Osteoblast (primary cell): ENCODE data around the gene S100A10. TPM values are rescaled to one million over a fixed set of nuclear protein-coding genes. Genes with fewer than 3 reads are reported as not detected.

Experiments
- DNase-seq: peaks from one replicate; pipeline ENCODE4 v3.0.0; 2011; ENCODE audit warnings: low spot score, mixed read lengths; ENCODE audit not compliant: insufficient read length; ENCODE audit errors: missing footprints
- H2AFZ ChIP-seq: 2 replicates; pipeline ENCODE4 v1.6.0; 2011; ENCODE audit warnings: mild to moderate bottlenecking, low read length
- H3K27ac ChIP-seq: 2 replicates; pipeline ENCODE4 v1.5.1; 2011; ENCODE audit warnings: mild to moderate bottlenecking, low read depth, low read length, moderate library complexity
- H3K27me3 ChIP-seq: 2 replicates; pipeline ENCODE4 v1.6.0; 2012; ENCODE audit warnings: mild to moderate bottlenecking, control low read depth, inconsistent platforms, low read length, moderate library complexity; ENCODE audit not compliant: insufficient read depth
- H3K36me3 ChIP-seq: 2 replicates; pipeline ENCODE4 v1.5.1; 2011; ENCODE audit warnings: mild to moderate bottlenecking, low read length, control low read depth, moderate library complexity; ENCODE audit not compliant: insufficient read depth
- H3K4me1 ChIP-seq: 2 replicates; pipeline ENCODE4 v1.5.1; 2011; ENCODE audit warnings: mild to moderate bottlenecking, low read length, control low read depth, moderate library complexity; ENCODE audit not compliant: insufficient read depth
- H3K4me2 ChIP-seq: 2 replicates; pipeline ENCODE4 v1.6.0; 2011; ENCODE audit warnings: mild to moderate bottlenecking, low read length; ENCODE audit not compliant: insufficient read depth
- H3K4me3 ChIP-seq: fragments of 200-600 bp; sonication (generic); 3 replicates; pipeline ENCODE4 v1.5.1; 2012; ENCODE audit warnings: mild to moderate bottlenecking, low read length, inconsistent platforms; ENCODE audit not compliant: insufficient read depth
- H3K79me2 ChIP-seq: 2 replicates; pipeline ENCODE4 v1.6.0; 2012; ENCODE audit warnings: mild to moderate bottlenecking, low read length, control low read depth, inconsistent platforms; ENCODE audit not compliant: insufficient read depth
- H3K9me3 ChIP-seq: 2 replicates; pipeline ENCODE4 v1.5.1; 2011; ENCODE audit warnings: low read depth, low read length, control low read depth
- H4K20me1 ChIP-seq: 2 replicates; pipeline ENCODE4 v1.6.0; 2012; ENCODE audit warnings: mild to moderate bottlenecking, low read length, control low read depth; ENCODE audit not compliant: insufficient read depth
- total RNA-seq: library from RNA; depleted of rRNA; stranded (reverse); fragments of >200 nt; gene quantifications from 2 replicates; pipeline ENCODE4 v1.2.3, GENCODE V29; 2012
- TF ChIP-seq, protein P1 (sequence below): IDR thresholded peaks from 2 replicates; pipeline ENCODE4 v1.5.1; 2011; ENCODE audit warnings: mild to moderate bottlenecking, low read depth, low read length, moderate library complexity; ENCODE audit errors: extremely low read depth

Gene S100A10
- total RNA-seq, 1 donor, result 116 TPM

DNA sequence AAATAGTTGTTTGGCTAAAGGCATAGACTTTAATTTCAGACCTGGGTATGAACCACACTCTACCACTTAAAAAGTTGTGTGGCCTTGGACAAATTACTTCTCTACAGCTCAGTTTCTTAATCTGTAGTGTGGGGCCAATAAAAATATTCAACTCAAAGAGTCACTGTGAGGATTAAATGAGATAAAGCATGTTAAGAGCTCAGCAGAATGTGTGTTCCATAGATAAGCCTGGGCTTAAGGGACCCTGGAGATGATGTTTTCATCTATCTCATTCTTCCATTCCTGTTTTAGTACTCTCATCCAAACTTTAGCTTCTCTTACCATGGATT, 17.7 kb downstream of the S100A10 start:
- Histone ChIP-seq H3K9me3 (no peaks in the 10 kb centered on the region), H2AFZ (no peak overlapping the region), H3K27ac (no peak overlapping the region), H3K36me3 (no peaks in the 10 kb centered on the region), H3K4me3 (no peak overlapping the region), H3K79me2 (no peaks in the 10 kb centered on the region), H3K4me1 (peaks cover 35% of the 10 kb centered on the region), H4K20me1 (no peaks in the 10 kb centered on the region), H3K4me2 (no peak overlapping the region), H3K27me3 (no peaks in the 10 kb centered on the region)
- no peak for DNase-seq
- TF ChIP-seq, protein P1, sequence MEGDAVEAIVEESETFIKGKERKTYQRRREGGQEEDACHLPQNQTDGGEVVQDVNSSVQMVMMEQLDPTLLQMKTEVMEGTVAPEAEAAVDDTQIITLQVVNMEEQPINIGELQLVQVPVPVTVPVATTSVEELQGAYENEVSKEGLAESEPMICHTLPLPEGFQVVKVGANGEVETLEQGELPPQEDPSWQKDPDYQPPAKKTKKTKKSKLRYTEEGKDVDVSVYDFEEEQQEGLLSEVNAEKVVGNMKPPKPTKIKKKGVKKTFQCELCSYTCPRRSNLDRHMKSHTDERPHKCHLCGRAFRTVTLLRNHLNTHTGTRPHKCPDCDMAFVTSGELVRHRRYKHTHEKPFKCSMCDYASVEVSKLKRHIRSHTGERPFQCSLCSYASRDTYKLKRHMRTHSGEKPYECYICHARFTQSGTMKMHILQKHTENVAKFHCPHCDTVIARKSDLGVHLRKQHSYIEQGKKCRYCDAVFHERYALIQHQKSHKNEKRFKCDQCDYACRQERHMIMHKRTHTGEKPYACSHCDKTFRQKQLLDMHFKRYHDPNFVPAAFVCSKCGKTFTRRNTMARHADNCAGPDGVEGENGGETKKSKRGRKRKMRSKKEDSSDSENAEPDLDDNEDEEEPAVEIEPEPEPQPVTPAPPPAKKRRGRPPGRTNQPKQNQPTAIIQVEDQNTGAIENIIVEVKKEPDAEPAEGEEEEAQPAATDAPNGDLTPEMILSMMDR, result no peak

DNA sequence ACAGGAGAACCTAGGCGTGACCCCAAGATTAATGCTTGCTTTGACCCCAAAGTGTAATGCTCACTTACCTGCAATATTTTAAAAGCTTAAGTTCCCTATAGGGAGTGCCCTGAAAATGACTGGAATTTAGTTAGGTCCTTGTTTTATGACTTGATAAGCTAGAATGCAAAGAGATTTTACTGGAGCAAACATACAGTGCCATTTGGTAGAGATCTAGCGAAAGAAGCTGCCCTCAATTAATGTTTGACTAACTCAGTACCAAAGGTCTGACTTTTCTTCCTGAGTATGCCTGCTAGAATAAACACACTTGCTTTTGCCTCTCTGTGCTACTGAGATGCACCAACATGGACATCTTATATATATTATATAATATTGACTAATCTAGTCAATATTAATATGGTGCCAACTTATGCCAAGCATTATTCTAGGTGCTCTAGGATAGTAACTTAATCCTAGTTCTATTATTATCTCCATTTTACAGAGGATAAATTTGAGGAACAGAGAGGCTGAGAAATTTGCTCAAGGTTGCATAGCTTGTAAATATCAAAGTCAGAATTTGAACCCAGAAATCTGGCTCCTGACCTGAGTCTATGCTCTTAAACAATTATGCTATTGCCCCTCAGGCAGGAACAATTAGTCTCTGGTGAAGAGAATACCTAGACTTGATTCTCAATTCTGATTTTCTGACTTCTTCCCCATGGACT, 18.2 kb downstream of the S100A10 start:
- H3K4me2 ChIP-seq, result no peak overlapping the region
- no peak overlapping the region for H2AFZ ChIP-seq
- no peaks in the 10 kb centered on the region for H3K27me3 ChIP-seq
- no peak overlapping the region for H3K4me3 ChIP-seq
- DNase-seq, result no peak
- TF ChIP-seq, protein P1, result no peak
- H3K27ac ChIP-seq, result no peak overlapping the region
- no peaks in the 10 kb centered on the region for H4K20me1 ChIP-seq
- peaks cover 34% of the 10 kb centered on the region for H3K4me1 ChIP-seq
- H3K9me3 ChIP-seq, result no peaks in the 10 kb centered on the region
- no peaks in the 10 kb centered on the region for H3K79me2 ChIP-seq
- no peaks in the 10 kb centered on the region for H3K36me3 ChIP-seq

DNA sequence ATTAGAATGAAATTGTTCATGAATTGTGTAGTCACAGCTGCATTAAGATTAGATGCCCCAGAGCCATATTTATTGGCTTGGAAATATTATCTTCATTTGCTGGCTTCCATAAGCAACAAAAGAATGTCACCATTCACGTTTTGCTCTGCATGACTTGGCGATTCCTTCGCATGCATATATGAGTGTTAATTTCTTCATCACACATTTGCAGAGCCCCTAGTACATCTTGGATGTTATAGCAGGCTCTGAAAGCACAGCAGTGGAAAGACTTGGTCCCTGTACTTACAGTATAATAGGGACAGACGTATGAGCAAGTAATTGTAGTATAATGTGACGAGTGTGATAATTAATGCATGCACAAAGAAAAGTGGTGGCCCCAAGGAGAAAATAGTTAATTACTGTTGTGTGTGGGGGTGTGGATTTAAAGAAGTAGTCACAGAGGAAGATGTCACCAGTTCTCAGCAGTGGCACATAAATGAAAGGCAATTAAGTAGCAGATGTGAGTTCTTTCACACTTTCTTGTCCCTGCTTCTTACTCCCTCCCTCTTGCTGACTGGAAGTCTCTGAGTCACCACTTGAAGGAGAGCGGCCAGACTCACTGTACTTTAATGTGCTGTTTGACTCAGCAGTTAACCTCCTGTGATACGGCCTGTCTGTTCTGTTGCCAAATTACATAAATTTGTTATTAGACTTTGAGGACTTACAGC, 21.0 kb downstream of the S100A10 start:
- Histone ChIP-seq H3K36me3 (no peaks in the 10 kb centered on the region), H2AFZ (no peak overlapping the region), H4K20me1 (no peaks in the 10 kb centered on the region), H3K27ac (no peak overlapping the region), H3K4me1 (peaks cover 29% of the 10 kb centered on the region), H3K9me3 (no peaks in the 10 kb centered on the region), H3K79me2 (no peaks in the 10 kb centered on the region), H3K27me3 (no peaks in the 10 kb centered on the region), H3K4me3 (no peak overlapping the region), H3K4me2 (peak overlapping the region; percentile 47)
- DNase-seq, result peak; percentile 92
- TF ChIP-seq, protein P1, result no peak

DNA sequence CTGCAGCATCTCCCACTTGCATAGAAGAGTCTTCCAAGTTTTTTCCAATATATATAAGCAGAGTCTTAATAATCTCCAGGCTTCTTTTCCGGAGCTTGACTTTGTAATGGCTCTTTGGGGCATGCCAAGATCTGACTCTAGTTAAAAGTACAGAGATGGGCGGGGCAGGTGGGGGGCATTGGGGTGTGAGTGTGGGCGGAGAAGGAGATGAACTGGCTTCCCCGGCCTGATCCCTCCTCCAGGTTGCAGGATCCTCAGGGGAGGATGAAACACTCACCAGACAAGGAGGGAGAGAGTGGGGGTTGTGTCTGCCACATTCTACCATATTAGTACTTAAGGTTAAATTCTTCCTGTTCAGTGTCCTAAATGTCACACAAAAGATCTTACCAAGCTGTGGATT, 23.0 kb downstream of the S100A10 start:
- Histone ChIP-seq H3K4me1 (peaks cover 21% of the 10 kb centered on the region), H3K27ac (no peak overlapping the region), H4K20me1 (no peaks in the 10 kb centered on the region), H3K36me3 (no peaks in the 10 kb centered on the region), H3K79me2 (no peaks in the 10 kb centered on the region), H2AFZ (no peak overlapping the region), H3K4me3 (no peak overlapping the region), H3K9me3 (no peaks in the 10 kb centered on the region), H3K27me3 (no peaks in the 10 kb centered on the region), H3K4me2 (no peak overlapping the region)
- no peak for DNase-seq
- TF ChIP-seq, protein P1, result no peak
